GM20000 (cell line): ENCODE results near the gene SPRY4.

ENCODE experiments used
- DNase-seq: peaks from one replicate; pipeline ENCODE4 v3.0.0; 2012; ENCODE audit warnings: low spot score
- TF ChIP-seq, protein P1 (sequence below): IDR thresholded peaks from 2 replicates; pipeline ENCODE4 v1.5.1; 2012; ENCODE audit warnings: mild to moderate bottlenecking, control low read depth; ENCODE audit errors: extremely low read depth, missing control alignments

Gene SPRY4

DNA sequence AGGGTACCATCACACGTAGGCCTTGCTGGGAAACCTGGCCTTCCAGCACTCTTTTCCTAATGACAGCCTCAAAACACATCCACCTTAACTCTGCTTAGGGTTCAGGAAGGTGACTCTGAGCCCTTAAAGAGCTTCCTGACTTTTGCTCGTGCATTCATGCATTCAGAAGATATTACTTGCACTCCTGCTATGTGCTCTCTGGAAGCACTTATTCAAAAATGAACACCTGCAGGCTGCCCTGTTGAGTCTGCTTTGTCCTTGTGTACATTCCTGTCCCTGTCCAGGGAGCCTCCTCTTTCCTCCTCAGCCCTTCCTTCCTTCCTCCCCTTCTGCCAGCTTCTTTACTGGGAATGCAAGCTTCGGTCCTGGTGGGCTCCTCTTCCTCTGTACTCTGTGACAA, 61.5 kb downstream of the SPRY4 start:
- TF ChIP-seq, protein P1, sequence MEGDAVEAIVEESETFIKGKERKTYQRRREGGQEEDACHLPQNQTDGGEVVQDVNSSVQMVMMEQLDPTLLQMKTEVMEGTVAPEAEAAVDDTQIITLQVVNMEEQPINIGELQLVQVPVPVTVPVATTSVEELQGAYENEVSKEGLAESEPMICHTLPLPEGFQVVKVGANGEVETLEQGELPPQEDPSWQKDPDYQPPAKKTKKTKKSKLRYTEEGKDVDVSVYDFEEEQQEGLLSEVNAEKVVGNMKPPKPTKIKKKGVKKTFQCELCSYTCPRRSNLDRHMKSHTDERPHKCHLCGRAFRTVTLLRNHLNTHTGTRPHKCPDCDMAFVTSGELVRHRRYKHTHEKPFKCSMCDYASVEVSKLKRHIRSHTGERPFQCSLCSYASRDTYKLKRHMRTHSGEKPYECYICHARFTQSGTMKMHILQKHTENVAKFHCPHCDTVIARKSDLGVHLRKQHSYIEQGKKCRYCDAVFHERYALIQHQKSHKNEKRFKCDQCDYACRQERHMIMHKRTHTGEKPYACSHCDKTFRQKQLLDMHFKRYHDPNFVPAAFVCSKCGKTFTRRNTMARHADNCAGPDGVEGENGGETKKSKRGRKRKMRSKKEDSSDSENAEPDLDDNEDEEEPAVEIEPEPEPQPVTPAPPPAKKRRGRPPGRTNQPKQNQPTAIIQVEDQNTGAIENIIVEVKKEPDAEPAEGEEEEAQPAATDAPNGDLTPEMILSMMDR: no peak
- no peak for DNase-seq

DNA sequence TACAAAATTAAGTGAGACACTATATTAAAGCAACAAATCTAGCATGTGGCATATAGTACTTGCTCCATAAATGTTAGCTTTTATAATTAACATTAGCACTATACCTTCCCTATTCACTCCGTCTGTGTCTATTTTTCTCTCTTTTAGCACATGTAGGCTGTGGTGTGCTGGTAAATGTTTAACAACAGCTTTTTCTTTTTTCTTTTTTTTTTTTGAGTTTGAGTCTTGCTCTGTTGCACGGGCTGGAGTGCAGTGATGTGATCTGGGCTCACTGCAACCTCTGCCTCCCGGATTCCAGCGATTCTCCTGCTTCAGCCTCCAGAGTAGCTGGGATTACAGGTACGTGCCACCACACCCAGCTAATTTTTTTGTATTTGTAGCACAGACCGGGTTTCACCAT, 62.1 kb downstream of the SPRY4 start:
- TF ChIP-seq, protein P1: no peak
- no peak for DNase-seq
